ENCODE results near the gene USP22.

DNA sequence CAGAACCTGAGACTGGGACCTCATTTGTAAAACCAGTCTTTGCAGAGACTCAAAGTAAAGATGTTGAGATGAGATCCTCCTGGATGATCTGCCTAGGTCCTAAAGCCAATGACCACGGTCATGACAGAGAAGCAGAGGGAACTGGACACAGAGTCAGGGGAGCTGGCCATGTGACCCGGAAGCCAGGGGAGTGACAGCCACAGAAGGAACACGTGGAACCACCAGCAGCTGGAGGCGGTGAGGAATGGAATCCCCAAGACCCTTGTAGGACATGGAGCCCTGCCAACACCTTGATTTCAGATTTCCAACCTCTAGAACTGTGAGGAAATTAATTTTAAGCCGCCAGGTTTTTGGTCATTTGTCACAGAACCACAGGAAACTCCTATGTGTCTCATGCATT lies 37.0 kb downstream of the USP22 start:
- TF ChIP-seq, protein P1, sequence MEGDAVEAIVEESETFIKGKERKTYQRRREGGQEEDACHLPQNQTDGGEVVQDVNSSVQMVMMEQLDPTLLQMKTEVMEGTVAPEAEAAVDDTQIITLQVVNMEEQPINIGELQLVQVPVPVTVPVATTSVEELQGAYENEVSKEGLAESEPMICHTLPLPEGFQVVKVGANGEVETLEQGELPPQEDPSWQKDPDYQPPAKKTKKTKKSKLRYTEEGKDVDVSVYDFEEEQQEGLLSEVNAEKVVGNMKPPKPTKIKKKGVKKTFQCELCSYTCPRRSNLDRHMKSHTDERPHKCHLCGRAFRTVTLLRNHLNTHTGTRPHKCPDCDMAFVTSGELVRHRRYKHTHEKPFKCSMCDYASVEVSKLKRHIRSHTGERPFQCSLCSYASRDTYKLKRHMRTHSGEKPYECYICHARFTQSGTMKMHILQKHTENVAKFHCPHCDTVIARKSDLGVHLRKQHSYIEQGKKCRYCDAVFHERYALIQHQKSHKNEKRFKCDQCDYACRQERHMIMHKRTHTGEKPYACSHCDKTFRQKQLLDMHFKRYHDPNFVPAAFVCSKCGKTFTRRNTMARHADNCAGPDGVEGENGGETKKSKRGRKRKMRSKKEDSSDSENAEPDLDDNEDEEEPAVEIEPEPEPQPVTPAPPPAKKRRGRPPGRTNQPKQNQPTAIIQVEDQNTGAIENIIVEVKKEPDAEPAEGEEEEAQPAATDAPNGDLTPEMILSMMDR (IDR thresholded peaks at IDR 0.05): no peak
- no peak for TF ChIP-seq POLR2A (IDR thresholded peaks at IDR 0.05)

Data from esophagus squamous epithelium (tissue), 4 donors.